PC-9 (cell line): ENCODE results near the gene NRP1. TPM values are rescaled to one million over a fixed set of nuclear protein-coding genes. Genes with fewer than 3 reads are reported as not detected.

Experiments used
- BruUV-seq: library from RNA; stranded (reverse); fragments of 400-500 nt; replicated peaks from 2 replicates; lab custom pipeline; 2021; lab: Mats Ljungman, UMichigan
- CTCF ChIA-PET: fragments of 300-600 bp; sonication (Branson Sonifier 250); formaldehyde crosslinking; loops from one replicate; lab custom pipeline; 2022; ENCODE audit warnings: antibody characterized with exemption; lab: Charles Lee
- POLR2A ChIA-PET: fragments of 300-600 bp; sonication (Branson Sonifier 250); formaldehyde crosslinking; loops from one replicate; lab custom pipeline; 2022; ENCODE audit warnings: antibody characterized with exemption; ENCODE audit not compliant: unreplicated experiment; lab: Charles Lee
- DNase-seq, 2 experiments: peaks; one replicate each; pipeline versions ENCODE4 v3.0.0 to v3.0.0-alpha.2; 2015 to 2022; ENCODE audit warnings: mixed read lengths in 1 of 2
- H2AFZ ChIP-seq: fragments of 200-600 bp; sonication (generic); 2 replicates; pipeline ENCODE4 v1.8.1; 2017; ENCODE audit warnings: antibody characterized with exemption
- H3F3A ChIP-seq: fragments of 200-600 bp; sonication (generic); 2 replicates; pipeline ENCODE4 v1.8.1; 2017; ENCODE audit warnings: antibody characterized with exemption, mild to moderate bottlenecking, low read depth; ENCODE audit not compliant: insufficient read depth
- H3K27ac ChIP-seq: fragments of 200-600 bp; sonication (generic); 2 replicates; pipeline ENCODE4 v1.6.1; 2016; ENCODE audit warnings: mixed run types
- H3K27me3 ChIP-seq: fragments of 200-600 bp; sonication (generic); 2 replicates; pipeline ENCODE4 v1.6.1; 2016; ENCODE audit warnings: low read depth, mixed run types; ENCODE audit not compliant: insufficient read depth
- H3K36me3 ChIP-seq: fragments of 200-600 bp; sonication (generic); 2 replicates; pipeline ENCODE4 v1.6.1; 2016; ENCODE audit warnings: low read depth, mixed run types
- H3K4me1 ChIP-seq: fragments of 200-600 bp; sonication (generic); replicated peaks from 2 replicates; pipeline ENCODE4 v1.6.1; 2016; ENCODE audit warnings: mixed run types; ENCODE audit not compliant: insufficient read depth
- H3K4me2 ChIP-seq: fragments of 200-600 bp; sonication (generic); 2 replicates; pipeline ENCODE4 v1.6.1; 2017; ENCODE audit warnings: mixed run types
- H3K4me3 ChIP-seq: fragments of 200-600 bp; sonication (generic); 2 replicates; pipeline ENCODE4 v1.6.1; 2016; ENCODE audit warnings: mixed run types
- H3K79me2 ChIP-seq: fragments of 200-600 bp; sonication (generic); 2 replicates; pipeline ENCODE4 v1.6.1; 2017; ENCODE audit warnings: low read depth, mixed run types
- H3K9me2 ChIP-seq: fragments of 200-600 bp; sonication (generic); 2 replicates; pipeline ENCODE4 v1.8.1; 2017; ENCODE audit warnings: mild to moderate bottlenecking; ENCODE audit not compliant: insufficient read depth
- H3K9me3 ChIP-seq: fragments of 200-600 bp; sonication (generic); 2 replicates; pipeline ENCODE4 v1.8.1; 2016; ENCODE audit warnings: low read depth; ENCODE audit not compliant: insufficient read depth
- H4K20me1 ChIP-seq: fragments of 200-600 bp; sonication (generic); 2 replicates; pipeline ENCODE4 v1.8.1; 2017; ENCODE audit not compliant: insufficient read depth
- CTCF ChIP-seq: fragments of 200-600 bp; sonication (generic); conservative IDR thresholded peaks from 2 replicates; pipeline ENCODE4 v1.6.1; 2017; ENCODE audit warnings: mixed run types, antibody characterized with exemption, mild to moderate bottlenecking, moderate library complexity
- EZH2 ChIP-seq: fragments of 200-600 bp; sonication (generic); IDR thresholded peaks from 2 replicates; pipeline ENCODE4 v1.8.0; 2017; ENCODE audit warnings: antibody characterized with exemption, low read depth
- intact Hi-C: fragments of 100-400 bp; cut with micrococcal nuclease; formaldehyde crosslinking; loops from one replicate; pipeline ENCODE4 v1.10.0; 2022; ENCODE audit not compliant: unreplicated experiment
- total RNA-seq: library from RNA; stranded (reverse); gene quantifications from 2 replicates; pipeline ENCODE4 v1.2.3, GENCODE V29; 2021

Gene NRP1
- total RNA-seq, 1 experiment from 2014 or later = 30.5 TPM

DNA sequence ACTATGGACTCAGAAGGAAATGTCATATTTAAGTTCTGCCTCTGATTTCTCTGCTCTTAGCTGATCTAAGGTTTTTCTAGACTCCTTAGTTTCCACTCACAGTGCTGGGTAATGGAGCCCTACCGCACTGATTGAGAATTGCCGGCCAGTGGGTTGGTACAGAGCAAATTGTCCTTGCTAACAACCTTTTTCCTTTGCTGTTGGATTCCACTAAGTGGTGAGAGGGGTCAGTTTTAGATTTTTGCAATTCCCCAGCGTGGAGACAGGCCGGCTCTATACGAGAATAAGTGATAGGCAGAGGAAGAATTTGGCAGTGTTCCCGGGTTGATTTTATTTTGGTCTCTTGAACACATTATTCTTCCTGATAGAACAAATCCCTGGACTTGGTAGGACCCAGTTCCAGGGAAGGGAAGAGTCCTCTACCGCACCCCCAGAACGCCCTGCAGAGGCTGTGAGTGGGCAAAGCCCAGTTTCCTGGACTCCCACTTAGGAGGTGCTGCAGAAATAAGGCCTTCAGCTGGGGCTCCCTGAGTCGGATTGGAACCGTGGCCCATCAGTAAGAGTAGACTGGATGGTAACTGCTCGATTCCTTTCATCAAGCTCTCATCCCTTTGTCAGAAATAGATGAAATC, 3.0 kb upstream of the NRP1 start:
- no peak for DNase-seq
- Histone ChIP-seq H3K36me3 (peaks cover 3% of the 10 kb centered on the region), H3K79me2 (peaks cover 20% of the 10 kb centered on the region), H3K4me1 (peaks cover 11% of the 10 kb centered on the region; the same call in 1 of the 2 replicates), H3K9me3 (no peaks in the 10 kb centered on the region), H3K9me2 (no peaks in the 10 kb centered on the region), H3K27ac (peak overlapping the region; percentile 79), H3K27me3 (no peaks in the 10 kb centered on the region), H3K4me2 (peak overlapping the region; percentile 91), H2AFZ (peak overlapping the region; percentile 87), H3K4me3 (peak overlapping the region; percentile 92; the same call in 1 of the 2 replicates), H4K20me1 (no peaks in the 10 kb centered on the region), H3F3A (peaks cover 7% of the 10 kb centered on the region; the same call in 1 of the 2 replicates)
- TF ChIP-seq CTCF (no peak), EZH2 (no peak)
- POLR2A ChIA-PET = no interaction called here
- CTCF ChIA-PET = no interaction called here
- BruUV-seq = TSS peak; percentile 35
- intact Hi-C loops = loop anchor here (5.0 to 10.0 kb wide), 4 partner anchors 170 to 987 kb away; no protein-coding TSS in a partner anchor

DNA sequence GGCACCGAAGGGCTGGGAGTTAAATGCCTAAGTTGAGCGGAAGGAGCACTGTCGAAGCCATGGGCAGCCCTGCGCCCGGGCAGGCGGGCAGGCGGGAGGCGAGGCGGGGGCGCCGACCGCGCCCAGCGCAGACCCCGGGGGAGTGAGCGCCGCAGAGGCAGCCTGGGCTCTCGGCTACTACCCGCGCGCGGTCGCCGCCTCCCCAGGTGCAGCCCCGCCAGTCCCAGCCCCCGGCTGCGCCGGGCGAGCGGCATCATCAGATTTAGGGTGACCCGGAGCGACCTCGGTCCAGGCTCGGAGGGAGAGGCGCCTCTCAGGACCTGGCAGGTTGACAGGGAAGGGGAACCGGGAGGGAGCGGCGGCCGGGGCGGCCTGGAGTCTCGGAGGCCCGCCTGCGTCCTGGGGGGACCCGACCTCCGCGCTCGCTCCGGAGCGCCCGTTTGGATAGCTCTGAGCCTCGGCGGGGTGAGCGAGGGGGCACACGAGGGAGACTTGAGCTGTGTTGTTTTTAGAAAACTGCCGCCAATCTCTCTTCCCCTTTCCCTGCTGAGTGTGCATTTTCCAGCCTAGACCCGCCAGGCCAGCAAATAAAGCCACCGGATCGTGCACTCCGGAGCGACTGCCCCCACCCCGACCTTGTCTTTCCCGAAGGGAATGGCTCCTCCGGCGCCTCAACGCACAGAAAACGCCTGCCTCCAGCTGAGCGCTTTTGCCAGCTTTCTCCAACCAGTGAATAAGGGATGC, 2.3 kb upstream of the NRP1 start:
- Histone ChIP-seq H3K4me3 (peak overlapping the region; percentile 92), H4K20me1 (no peaks in the 10 kb centered on the region), H3K36me3 (peaks cover 9% of the 10 kb centered on the region), H3K27me3 (no peaks in the 10 kb centered on the region), H3K4me2 (peak overlapping the region; percentile 91), H3K79me2 (peaks cover 27% of the 10 kb centered on the region), H2AFZ (peak overlapping the region; percentile 87), H3K9me2 (no peaks in the 10 kb centered on the region), H3F3A (peaks cover 7% of the 10 kb centered on the region; the same call in 1 of the 2 replicates), H3K9me3 (no peaks in the 10 kb centered on the region), H3K4me1 (peaks cover 11% of the 10 kb centered on the region; the same call in 1 of the 2 replicates), H3K27ac (peak overlapping the region; percentile 79)
- ChIA-PET CTCF (interaction anchor here (1.0 kb wide), 1 partner anchor 144 kb away, joined by 21 read pairs; no protein-coding TSS in a partner anchor), POLR2A (interaction anchor here (0.7 kb wide), 1 partner anchor 64 kb away, joined by 3 read pairs; no protein-coding TSS in a partner anchor)
- BruUV-seq = no TSS peak
- intact Hi-C loops = loop anchor here (5.0 to 10.0 kb wide), 4 partner anchors 171 to 988 kb away; no protein-coding TSS in a partner anchor
- no peak for TF ChIP-seq CTCF
- no peak for TF ChIP-seq EZH2
- peak in 1 of 2 experiments; percentile 36 for DNase-seq
